ENCODE measurements around the gene ATP6V1C2.
A peak's percentile ranks its signal among the peaks of the same experiment; 100 is the strongest.
"Not testable (repeated sequence)": the region's sequence is repeated elsewhere in the genome, so short reads cannot be mapped to it uniquely, and the experiment has no call there.

Gene ATP6V1C2

DNA sequence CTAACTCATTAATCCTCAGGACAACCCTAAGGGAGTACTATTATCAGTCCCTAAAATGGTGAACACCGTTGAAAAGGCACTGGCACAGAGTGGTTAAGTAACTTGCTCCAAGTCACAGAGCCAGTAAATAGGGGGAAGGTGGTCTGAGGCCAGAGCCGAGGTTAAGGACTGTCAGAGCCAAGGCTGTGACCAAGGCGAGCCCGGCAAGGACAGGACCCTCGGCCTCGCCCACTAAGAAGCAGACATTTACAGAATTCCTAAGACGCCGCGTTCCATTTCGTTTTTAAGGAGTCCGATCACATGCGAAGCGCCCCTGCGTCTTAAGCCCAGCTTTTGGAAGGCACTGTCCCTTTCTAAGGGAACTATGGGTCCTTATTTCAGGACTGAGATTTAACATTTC lies 90.1 kb downstream of the ATP6V1C2 start:
- ATAC-seq (ENCODE audit: low read depth) (no peak), DNase-seq (ENCODE audit: low spot score) (no peak)
- TF ChIP-seq CTCF (IDR thresholded peaks at IDR 0.05; ENCODE audit: poor library complexity, severe bottlenecking), result no peak
- Histone ChIP-seq H3K4me1 (ENCODE audit: insufficient read depth, poor library complexity, severe bottlenecking) (peaks cover 26% of the 10 kb centered on the region), H3K27ac (ENCODE audit: poor library complexity, severe bottlenecking) (peak overlapping the region; percentile 75), H3K9me3 (ENCODE audit: severe bottlenecking) (no peaks in the 10 kb centered on the region), H3K27me3 (ENCODE audit: insufficient read depth, poor library complexity, severe bottlenecking) (no peaks in the 10 kb centered on the region), H3K4me3 (ENCODE audit: severe bottlenecking) (peak overlapping the region; percentile 98), H3K36me3 (ENCODE audit: low read depth) (peaks cover 53% of the 10 kb centered on the region)

DNA sequence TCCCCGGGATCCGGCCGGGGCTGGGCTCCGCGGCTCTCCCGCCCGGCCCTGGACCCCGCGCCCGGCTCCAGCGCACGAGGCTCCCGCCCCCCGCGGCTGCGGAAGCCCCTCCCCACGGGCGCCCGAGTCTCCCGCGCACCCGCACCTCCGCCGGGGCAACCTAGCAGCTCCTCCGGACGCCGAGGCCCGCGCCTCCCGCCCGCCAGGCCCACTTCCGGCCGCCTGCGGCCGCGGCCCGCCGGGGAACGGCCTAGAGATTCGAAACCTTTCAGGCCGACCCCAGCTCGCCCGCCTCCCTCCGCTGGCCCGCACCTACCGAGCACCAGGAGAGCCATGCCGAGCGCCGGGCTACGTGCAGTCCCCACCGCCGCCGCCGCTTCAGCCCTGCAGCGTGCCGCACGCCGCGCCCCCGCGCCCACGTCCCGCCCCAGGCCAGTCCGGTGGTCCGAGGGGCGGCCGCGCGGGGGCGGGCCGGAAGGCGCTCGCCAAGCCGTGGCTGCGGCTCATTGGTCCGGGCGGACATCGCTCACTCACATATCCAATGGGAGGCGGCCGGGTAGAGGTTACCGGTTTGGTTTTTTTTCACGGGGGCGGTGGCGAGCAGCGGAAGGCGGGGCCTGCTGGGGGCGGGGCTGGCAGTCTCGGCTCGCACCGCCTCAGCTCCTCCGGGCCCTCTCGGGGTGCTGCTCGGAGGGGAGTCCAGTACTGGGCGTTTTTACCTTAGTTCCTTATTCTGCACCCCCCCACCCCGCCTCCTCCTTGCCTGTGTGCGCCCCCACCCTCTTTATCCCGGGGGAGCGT lies 91.1 kb downstream of the ATP6V1C2 start, which contains the start of gene PDIA6:
Gene PDIA6 (minus strand): TSS at position 424 of the 801 bp plus-strand sequence. CDS start 89 bp downstream, at position 335.
- peak within 1 kb of the TSS; percentile 98 for H3K4me3 ChIP-seq (ENCODE audit: severe bottlenecking)
- no peaks in the 10 kb centered on the region for H3K27me3 ChIP-seq (ENCODE audit: insufficient read depth, poor library complexity, severe bottlenecking)
- ATAC-seq (ENCODE audit: low read depth), result peak; percentile 94
- peak within 1 kb of the TSS; percentile 75 for H3K27ac ChIP-seq (ENCODE audit: poor library complexity, severe bottlenecking)
- no peaks in the 10 kb centered on the region for H3K9me3 ChIP-seq (ENCODE audit: severe bottlenecking)
- no peak for TF ChIP-seq CTCF (IDR thresholded peaks at IDR 0.05; ENCODE audit: poor library complexity, severe bottlenecking)
- peaks cover 26% of the 10 kb centered on the region for H3K4me1 ChIP-seq (ENCODE audit: insufficient read depth, poor library complexity, severe bottlenecking)
- DNase-seq (ENCODE audit: low spot score), result peak; percentile 95
- peaks cover 43% of the 10 kb centered on the region for H3K36me3 ChIP-seq (ENCODE audit: low read depth)

DNA sequence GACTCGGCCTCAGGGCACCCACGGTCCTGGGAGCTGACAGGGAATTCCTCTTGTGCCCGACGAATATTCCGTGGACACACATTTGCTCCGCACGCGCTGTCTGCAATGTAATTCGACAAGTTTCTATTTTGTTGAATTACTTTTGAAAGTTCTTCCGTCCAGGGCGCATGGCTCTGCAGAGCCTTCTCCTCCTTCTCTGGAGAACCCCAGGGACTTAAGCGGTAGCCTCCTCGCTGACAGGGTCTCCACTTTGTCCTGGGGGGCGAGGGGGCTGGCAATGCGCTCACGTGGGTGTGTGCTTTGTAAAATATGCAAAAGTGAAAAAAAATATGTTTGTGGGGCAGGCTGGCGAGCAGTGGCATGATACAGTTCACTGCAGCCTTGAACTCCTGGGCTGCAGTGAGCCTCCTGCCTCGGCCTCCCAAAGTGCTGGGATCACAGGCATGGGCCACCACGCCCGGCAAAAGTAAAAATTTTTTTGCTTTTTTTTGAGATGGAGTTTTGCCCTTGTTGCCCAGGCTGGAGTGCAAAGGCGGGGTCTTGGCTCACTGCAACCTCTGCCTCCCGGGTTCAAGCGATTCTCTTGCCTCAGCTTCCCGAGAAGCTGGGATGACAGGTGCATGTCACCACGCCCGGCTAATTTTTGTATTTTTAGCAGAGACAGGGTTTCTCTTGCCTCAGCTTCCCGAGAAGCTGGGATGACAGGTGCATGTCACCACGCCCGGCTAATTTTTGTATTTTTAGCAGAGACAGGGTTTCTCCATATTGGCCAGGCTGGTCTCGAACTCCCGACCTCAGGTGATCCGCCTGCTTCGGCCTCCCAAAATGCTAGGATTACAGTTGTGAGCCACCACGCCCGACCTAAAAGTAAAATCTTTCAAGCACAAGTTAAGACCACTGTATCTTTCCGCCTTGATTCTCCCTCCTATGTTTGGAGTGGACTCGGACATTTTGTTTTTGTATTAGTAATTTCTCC lies 92.0 kb downstream of the ATP6V1C2 start:
- H3K27ac ChIP-seq (ENCODE audit: poor library complexity, severe bottlenecking), result peak overlapping the region; percentile 75
- ATAC-seq (ENCODE audit: low read depth); DNase-seq (ENCODE audit: low spot score): not testable (repeated sequence)

GRCh38 chr2:10814142-10814541 lies 92.7 kb downstream of the ATP6V1C2 start:
- ATAC-seq (ENCODE audit: low read depth) (no peak), DNase-seq (ENCODE audit: low spot score) (no peak)
- H3K9me3 ChIP-seq (ENCODE audit: severe bottlenecking), result no peaks in the 10 kb centered on the region
- H3K36me3 ChIP-seq (ENCODE audit: low read depth), result peaks cover 27% of the 10 kb centered on the region
- TF ChIP-seq CTCF (IDR thresholded peaks at IDR 0.05; ENCODE audit: poor library complexity, severe bottlenecking), result no peak
- no peak overlapping the region for H3K4me3 ChIP-seq (ENCODE audit: severe bottlenecking)
- no peak overlapping the region for H3K27ac ChIP-seq (ENCODE audit: poor library complexity, severe bottlenecking)
- H3K27me3 ChIP-seq (ENCODE audit: insufficient read depth, poor library complexity, severe bottlenecking), result no peaks in the 10 kb centered on the region
- H3K4me1 ChIP-seq (ENCODE audit: insufficient read depth, poor library complexity, severe bottlenecking), result peaks cover 13% of the 10 kb centered on the region

More for the DNA sequence above, 92.0 kb downstream of the ATP6V1C2 start:
- H3K27me3 ChIP-seq (ENCODE audit: insufficient read depth, poor library complexity, severe bottlenecking); H3K9me3 ChIP-seq (ENCODE audit: severe bottlenecking): not testable (repeated sequence)
- Histone ChIP-seq H3K4me3 (ENCODE audit: severe bottlenecking) (peak overlapping the region; percentile 98), H3K36me3 (ENCODE audit: low read depth) (peaks cover 34% of the 10 kb centered on the region), H3K4me1 (ENCODE audit: insufficient read depth, poor library complexity, severe bottlenecking) (peaks cover 20% of the 10 kb centered on the region)
